K562 (cell line): ENCODE data around the gene SLC9A7. TPM values are rescaled to one million over a fixed set of nuclear protein-coding genes. Genes with fewer than 3 reads are reported as not detected.

Source experiments
- FOXK2 ChIP-seq, 2 experiments: fragments of 450-650 bp; IDR thresholded peaks in 1 of 2; conservative IDR thresholded peaks in 1 of 2; 2 replicates each; pipeline ENCODE4 v1.6.1; 2016; ENCODE audit warnings: low read depth in 2 of 2, mild to moderate bottlenecking in 1 of 2
- NRF1 ChIP-seq, 2 experiments: fragments of 450-650 bp; IDR thresholded peaks in 1 of 2; conservative IDR thresholded peaks in 1 of 2; 2 replicates each; pipeline ENCODE4 v1.6.1; 2014; ENCODE audit warnings: mild to moderate bottlenecking in 2 of 2
- ZNF3 ChIP-seq: fragments of 250-450 bp; sonication (Bioruptor Pico); IDR thresholded peaks from 2 replicates; pipeline ENCODE4 v1.5.0; 2021; ENCODE audit warnings: mild to moderate bottlenecking, moderate library complexity
- polyA plus RNA-seq, 8 experiments: library from polyadenylated mRNA; depleted of rRNA in 4 of 8; stranded (reverse) in 5 of 8; unstranded in 3 of 8; fragments of >200 nt; fragmentation: Nextera tagmentation in 2 of 8; fragmentation: Illumina TruSeq in 1 of 8; extraction: Ambion mirVana in 2 of 8; extraction: Trizol in 1 of 8; gene quantifications; 2 replicates each; pipeline versions ENCODE4 v1.2.1 to v1.2.3, GENCODE V29; 2011 to 2014; ENCODE audit warnings: inconsistent platforms in 1 of 8, missing spikeins in 1 of 8
- total RNA-seq, 7 experiments: library from RNA; depleted of rRNA in 6 of 7; stranded (reverse); fragments of >200 nt in 6 of 7; fragmentation: Illumina TruSeq in 2 of 7; extraction: Trizol in 2 of 7; gene quantifications; 2 replicates each; pipeline versions ENCODE4 v1.2.1 to v1.2.3, GENCODE V29; 2011 to 2021; ENCODE audit warnings: low replicate concordance in 1 of 7
- TF ChIP-seq, protein P1 (sequence below), 2 experiments: fragments of 450-650 bp; formaldehyde crosslinking in 1 of 2; IDR thresholded peaks; 2 replicates each; pipeline versions ENCODE4 v1.4.0 to v1.6.1; 2014 to 2020; ENCODE audit warnings: mild to moderate bottlenecking in 2 of 2, borderline replicate concordance in 1 of 2, low read depth in 1 of 2
- TF ChIP-seq, protein P2 (sequence below): fragments of 450-650 bp; conservative IDR thresholded peaks from 2 replicates; pipeline ENCODE4 v1.6.1; 2016; ENCODE audit warnings: missing genetic modification characterization, low read depth, mild to moderate bottlenecking, missing compliant biosample characterization, moderate library complexity

Gene SLC9A7
- total and polyA plus RNA-seq, 9 of the 15 experiments (the other 6 are each of a cell fraction or from before 2014, with no cell fraction given), result 0.04 to 0.13 (median 0.09) TPM; not detected in 5

DNA sequence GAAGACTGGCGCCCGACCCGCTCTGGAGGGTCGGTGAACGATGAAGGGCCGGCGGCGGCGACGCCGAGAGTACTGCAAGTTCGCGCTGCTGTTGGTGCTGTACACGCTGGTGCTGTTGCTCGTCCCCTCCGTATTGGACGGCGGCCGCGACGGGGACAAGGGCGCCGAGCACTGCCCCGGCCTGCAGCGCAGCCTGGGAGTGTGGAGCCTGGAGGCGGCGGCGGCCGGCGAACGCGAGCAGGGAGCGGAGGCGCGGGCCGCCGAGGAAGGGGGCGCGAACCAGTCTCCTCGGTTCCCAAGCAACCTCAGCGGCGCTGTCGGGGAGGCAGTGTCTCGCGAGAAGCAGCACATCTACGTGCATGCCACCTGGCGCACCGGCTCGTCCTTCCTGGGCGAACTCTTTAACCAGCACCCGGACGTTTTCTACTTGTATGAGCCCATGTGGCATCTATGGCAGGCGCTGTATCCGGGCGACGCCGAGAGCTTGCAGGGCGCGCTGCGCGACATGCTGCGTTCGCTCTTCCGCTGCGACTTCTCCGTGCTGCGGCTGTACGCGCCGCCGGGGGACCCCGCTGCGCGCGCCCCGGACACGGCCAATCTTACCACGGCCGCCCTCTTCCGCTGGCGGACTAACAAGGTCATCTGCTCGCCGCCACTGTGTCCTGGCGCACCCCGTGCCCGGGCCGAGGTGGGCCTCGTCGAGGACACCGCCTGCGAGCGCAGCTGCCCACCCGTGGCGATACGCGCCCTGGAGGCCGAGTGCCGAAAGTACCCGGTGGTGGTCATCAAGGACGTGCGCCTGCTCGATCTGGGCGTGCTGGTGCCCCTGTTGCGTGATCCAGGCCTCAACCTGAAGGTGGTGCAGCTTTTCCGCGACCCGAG is 184.8 kb downstream of the SLC9A7 start (continued):
- TF ChIP-seq FOXK2 (conservative IDR thresholded peaks at IDR 0.05 in 1 of 2, IDR thresholded peaks at IDR 0.05 in 1 of 2; ENCODE audit: low read depth in 2 of 2) (no peak), NRF1 (conservative IDR thresholded peaks at IDR 0.05 in 1 of 2, IDR thresholded peaks at IDR 0.05 in 1 of 2) (no peak), ZNF3 (CRISPR knock-in tag) (no peak)
- TF ChIP-seq, protein P1, sequence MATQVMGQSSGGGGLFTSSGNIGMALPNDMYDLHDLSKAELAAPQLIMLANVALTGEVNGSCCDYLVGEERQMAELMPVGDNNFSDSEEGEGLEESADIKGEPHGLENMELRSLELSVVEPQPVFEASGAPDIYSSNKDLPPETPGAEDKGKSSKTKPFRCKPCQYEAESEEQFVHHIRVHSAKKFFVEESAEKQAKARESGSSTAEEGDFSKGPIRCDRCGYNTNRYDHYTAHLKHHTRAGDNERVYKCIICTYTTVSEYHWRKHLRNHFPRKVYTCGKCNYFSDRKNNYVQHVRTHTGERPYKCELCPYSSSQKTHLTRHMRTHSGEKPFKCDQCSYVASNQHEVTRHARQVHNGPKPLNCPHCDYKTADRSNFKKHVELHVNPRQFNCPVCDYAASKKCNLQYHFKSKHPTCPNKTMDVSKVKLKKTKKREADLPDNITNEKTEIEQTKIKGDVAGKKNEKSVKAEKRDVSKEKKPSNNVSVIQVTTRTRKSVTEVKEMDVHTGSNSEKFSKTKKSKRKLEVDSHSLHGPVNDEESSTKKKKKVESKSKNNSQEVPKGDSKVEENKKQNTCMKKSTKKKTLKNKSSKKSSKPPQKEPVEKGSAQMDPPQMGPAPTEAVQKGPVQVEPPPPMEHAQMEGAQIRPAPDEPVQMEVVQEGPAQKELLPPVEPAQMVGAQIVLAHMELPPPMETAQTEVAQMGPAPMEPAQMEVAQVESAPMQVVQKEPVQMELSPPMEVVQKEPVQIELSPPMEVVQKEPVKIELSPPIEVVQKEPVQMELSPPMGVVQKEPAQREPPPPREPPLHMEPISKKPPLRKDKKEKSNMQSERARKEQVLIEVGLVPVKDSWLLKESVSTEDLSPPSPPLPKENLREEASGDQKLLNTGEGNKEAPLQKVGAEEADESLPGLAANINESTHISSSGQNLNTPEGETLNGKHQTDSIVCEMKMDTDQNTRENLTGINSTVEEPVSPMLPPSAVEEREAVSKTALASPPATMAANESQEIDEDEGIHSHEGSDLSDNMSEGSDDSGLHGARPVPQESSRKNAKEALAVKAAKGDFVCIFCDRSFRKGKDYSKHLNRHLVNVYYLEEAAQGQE (IDR thresholded peaks at IDR 0.05; ENCODE audit: borderline replicate concordance), result no peak
- TF ChIP-seq, protein P1 (CRISPR knock-in tag; IDR thresholded peaks at IDR 0.05; ENCODE audit: low read depth), result no peak
- TF ChIP-seq, protein P2, sequence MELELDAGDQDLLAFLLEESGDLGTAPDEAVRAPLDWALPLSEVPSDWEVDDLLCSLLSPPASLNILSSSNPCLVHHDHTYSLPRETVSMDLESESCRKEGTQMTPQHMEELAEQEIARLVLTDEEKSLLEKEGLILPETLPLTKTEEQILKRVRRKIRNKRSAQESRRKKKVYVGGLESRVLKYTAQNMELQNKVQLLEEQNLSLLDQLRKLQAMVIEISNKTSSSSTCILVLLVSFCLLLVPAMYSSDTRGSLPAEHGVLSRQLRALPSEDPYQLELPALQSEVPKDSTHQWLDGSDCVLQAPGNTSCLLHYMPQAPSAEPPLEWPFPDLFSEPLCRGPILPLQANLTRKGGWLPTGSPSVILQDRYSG, result no peak
